HuH-7 (cell line): Measurements from ENCODE around the gene AMOTL2.

Experiments
- DNase-seq: peaks from one replicate; pipeline ENCODE4 v3.0.0; 2011; ENCODE audit warnings: low spot score

AMOTL2 gene

DNA sequence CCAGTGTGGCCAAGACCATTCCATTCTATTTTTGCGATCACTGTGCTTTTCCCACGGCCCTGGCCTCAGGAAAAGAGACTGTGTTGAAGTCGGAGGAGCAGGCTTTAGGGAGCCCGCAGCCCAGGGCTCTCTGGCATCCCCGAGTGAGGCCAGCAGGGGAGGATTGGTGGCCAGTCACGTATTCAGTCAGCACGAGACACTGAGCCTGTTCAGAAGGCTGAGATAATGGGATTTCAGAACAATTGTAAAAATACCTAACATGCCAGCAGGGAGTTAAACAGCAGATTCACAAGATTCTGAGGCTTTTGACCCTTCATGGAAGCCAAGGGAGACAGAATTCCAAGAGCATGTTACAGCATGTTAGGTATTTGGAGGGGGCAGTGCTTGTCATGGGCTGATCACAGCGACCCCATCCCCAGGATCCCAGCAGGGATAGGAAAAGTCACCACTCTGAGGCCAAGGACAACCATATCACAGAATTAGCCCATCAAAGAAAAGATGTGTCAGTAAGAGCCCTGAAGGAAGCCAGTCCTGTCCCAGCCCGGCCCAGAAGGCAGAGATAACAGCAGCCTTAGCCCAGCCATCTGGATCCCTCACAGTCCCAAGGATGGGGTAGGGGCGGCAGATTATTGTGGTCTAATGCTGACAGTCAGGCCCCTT is 40.6 kb downstream of the AMOTL2 start:
- DNase-seq, result peak; percentile 52

DNA sequence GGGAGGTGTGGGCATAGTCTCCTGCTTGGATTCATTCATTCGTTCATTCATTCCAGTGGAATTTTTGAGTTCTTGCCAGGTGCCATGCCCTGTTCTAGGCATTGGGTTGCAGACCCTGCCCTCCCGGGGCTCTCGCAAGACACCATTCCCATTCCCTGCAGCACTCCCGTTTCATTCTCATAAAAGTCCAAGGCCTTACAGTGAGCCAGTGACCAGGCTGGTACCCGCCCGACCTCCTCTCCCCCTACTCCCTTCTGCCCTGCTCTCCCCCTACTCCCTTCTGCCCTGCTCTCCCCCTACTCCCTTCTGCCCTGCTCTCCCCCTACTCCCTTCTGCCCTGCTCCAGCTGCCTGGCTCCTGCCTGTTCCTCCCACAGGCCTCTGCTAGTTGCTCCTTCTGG is 41.9 kb downstream of the AMOTL2 start:
- DNase-seq, result no peak

DNA sequence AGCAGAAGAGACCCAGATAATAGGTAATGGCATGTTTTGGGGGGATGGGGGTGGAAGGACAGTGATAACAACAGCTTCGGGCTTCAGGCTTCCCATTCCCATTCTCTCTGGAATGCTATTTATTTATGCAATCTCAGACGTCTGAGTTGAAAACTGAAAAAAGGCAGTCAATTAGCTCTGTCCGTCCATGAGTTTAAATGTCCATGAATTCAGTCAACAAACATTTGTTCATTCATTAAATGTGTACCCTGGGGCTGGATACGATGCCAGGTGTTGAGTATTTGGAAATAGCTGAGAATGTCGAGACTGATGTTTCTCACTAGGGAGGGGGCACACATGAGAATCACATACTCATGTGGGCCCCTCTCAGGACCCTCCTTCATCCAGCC is 42.4 kb downstream of the AMOTL2 start:
- no peak for DNase-seq

DNA sequence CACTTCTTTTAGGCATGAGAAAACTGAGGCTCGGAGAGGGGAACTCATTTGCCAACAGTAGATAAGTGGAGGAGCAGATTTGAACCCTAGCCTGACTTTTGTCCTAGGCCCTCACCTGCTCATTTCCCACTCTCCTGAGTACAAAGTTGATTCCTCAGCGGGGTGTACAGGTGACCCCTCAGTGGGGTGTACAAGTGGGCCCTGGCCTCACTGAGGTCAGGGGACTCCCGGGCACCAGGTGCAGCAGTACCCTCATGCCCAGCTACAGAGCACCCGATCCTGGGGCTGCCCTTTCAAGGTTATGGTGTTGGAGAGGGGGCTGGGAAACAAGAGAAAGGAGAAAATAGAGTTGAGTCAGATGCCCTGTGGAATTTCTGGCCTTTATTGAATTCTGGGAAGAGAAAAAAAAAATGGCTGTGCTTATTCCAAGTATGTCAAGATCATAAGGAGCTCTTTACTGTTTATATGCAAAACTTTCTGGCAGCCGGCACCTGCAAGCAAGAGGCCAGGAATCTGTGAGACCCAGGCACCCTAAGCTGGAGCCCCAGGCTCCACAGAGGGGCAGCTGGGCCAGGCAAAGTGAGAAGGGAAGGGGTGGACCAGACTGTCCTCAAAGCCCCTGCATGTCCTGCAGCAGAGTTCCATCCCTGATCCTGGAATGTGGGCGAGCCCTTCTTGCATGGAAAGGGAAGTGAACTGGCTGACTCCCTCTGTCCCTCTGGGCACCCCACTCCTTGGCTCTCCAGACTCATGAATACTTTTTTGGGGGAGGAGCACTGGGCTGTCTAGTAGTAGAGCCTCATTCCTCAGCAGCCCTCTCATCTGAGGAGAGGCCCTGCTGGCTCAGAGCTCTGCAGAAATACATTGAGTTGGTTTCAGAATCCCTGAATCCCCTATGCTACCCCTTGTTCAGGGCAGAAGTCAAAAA is 43.1 kb downstream of the AMOTL2 start:
- no peak for DNase-seq

DNA sequence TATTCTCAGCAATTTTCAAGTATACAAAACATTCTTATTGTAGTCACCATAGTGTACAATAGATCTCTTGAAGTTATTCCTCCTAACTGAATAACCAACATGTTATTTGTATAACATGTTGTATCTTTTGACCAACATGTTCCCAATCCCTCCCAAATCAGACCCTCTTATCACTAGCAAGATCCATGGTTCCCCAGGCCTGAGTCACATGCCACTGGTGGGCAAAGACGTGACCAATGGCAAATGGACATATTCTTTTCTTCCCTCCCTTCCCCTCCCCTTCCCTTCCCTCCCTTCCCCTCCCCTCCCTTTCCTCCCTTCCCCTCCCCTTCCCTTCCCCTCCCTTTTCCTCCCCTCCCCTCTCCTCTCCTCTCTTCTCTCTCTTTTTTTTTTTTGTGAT is 45.4 kb downstream of the AMOTL2 start:
- no peak for DNase-seq

DNA sequence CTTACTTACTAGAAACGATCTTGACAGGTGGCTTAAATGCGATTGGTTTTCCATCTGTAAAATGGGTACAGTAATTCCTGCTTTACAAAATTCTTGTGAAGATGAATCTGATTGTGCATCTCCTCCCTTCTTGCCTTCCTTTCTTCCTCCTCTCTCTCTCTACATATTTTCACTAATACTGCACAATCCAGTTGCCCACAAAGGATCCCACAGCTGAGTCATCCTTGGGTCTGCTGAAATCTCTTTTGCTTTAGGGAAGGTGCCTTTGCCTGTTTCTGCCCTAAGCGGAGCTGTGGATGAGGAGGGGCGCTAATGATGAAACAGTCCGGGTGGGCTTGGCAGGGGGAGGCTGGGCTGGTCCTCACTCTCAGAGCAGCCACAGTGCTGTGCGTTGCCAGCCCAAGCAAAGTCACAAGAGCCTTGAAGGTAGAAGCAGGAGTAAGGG is 46.1 kb downstream of the AMOTL2 start:
- no peak for DNase-seq

DNA sequence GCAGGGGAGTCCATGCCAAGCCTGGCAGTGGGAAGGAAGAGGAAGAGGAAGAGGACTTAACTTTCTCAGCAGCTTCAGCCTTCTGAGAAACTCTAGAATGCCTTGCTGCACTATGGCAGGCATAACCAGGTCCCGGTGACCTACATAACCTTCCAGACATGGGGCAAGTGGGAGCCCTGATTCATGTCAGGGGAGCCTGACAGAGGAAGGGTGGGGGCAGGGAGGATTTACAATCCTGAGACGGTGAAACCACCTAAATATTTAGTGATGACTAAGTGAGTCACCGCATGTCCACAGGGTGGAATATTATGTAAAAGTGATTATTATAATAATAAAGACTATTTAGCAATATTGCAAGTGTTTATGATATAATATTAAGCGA is 46.7 kb downstream of the AMOTL2 start:
- no peak for DNase-seq

DNA sequence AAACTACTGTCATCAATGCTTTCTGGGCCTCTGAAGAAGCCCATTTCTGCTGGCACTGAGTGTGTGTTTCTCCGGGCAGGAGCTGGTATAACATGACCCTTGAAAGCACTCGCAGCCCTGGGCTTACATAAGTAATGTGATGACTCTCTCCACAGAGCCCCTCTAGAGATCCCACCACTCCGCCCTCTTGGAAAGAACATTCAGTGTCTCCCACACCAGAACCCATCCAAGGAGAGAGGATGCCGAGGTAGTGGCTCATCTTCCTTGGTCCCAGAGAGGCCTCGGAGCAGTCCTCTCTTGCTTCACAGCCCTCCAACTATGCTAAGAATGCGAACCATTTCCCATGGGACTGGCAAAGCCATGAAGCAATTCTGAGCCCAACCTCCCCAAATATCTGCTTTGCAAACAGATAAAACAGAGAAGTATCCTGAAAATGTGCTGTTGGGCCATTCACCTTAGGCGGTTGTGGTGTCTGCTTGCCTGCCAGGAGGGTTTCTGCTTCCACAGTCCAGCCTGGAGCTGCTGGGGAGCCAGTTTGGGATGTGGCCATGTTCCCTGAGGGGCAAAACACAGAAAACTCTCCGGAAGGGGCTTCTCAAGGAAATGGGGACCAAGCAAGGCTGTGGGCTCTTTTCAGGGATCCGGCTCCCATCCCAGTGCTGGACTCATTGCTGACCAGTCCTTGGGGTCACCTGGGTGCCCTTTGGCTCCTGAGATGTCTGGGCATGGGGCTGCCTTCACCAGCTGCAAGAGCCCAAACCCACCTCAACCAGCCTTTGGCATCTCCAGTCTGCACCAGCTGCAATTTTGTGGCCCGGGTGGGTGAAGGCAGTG is 47.3 kb downstream of the AMOTL2 start:
- DNase-seq, result peak; percentile 67

DNA sequence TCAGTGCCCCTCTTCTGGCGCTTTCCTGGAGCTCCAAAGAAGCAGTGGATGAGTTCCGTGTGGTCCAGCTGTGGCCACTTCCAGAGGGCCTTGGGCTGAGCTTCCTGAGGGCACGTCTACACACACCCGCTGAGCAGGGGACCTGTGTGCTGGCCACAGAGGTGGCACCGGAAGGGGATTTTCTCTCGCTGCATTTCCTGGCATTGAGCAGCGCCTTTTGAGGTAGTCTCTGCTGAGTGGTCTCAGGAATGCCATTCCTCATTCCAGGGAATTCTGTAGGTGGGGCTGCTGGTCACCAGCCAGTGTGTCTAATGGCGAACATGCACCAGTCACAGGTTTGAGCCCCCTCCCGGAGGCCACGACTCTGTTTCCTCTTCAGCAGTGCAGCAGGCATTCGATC is 48.1 kb downstream of the AMOTL2 start:
- DNase-seq, result no peak

DNA sequence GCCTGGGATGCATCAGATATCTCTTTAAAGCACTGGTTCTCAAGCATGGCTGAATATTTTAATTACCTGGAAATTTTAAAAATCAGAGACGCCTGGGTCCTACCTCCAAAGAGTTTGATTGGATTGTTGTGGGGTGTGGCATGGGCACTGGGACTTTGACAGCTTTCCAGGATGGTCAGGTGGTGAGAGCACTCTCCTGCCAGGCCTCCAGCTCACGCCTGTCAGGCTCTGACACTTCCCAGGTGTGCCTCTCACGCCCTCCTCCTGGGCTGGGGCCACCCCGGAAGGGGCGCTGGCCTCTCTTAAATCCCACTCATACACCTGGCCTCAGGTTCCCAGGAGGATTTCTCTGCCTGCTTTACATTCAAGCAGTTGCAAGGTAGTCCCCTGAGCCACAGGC is 48.5 kb downstream of the AMOTL2 start:
- DNase-seq, result no peak

DNA sequence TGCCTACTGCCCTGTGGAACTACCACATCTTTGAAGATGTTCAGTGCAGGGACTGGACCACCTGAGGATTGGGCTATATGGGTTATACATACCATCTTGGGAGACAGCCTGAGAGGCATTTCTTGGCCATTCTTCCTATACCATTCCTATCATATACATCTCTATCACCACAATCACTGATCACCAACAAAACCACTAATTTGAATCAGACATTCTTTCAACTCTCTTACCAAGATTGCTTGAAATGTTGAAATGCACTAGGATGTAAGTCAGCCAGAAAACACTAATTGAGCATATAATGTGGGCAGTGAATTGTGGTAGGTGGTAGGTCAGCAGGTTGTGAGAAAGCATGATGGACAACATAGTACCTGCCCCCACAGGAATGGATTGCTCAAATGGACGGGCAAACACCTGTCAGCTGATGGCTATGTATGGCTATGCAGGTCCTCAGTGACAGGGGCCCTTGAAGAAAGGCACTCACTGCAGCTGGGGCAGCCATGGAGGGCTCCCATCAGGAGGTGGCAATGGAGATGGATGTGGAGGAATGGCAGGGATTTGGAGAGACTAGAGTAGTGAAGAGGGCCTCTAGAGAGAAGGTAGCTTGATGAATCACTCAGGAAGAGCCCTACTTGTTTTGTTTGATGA is 49.1 kb downstream of the AMOTL2 start:
- DNase-seq, result no peak

DNA sequence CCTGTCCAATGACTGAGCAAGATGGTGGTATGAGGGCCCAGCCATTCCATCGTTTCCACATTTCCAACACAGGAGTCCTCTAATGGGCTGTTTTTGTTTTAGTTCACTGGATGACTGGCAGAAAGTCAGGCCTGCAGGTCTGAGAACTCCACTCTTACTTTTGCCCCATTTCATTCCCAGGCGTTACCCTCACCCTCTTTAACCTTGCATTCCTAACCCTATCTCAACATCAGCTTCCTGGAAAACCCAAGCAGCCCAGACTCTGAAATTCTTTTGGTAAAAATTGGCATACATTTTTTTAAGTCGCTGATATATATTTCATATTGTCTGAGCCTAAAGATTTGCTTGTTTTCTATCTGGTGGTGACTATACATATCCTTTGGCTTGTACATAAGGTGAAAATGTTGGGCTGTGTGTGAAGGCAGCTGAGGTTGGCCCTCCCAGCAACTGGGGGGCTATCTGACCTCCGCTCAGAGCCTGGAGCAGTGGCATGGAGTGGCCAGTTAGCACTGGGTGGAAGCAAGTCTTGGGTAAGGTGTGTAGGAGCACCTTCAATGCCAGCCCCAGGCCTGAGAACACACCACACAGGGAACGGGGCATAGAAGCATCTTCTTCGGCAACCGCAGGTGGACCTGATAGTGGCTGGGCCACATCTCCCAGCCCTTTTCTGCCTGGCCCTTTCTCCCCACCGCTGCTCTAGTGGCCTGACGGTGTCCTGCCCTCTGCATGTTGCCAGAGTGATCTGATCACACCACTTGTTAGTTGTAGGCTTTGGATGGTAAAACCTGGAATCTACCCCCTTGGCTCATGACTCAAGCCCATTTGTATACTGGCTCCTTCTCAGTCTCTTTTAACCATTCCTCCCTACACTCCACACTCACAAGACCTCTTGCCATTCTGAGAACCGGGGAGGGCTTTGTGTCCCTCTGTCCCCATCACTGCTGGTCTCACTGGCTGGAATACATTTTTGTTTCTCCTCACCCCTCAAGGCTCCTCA is 50.0 kb downstream of the AMOTL2 start:
- no peak for DNase-seq

DNA sequence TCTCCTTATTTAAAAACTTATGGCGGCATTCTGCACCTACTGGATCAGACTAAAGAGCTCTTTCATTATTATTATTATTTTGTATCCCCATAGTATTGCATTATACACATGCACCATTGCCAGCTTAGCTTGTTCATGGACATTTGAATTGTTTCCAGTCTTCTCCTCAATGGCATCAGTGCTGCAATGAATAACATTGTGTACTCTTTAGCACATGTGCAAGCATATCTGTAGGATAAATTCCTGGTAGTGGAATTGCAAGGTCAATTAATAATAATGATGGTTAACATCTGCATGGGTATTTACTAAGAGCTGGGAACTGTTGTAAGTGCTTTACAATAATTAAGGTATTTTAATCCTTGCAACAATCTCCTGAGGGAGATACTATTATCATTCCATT is 52.0 kb downstream of the AMOTL2 start:
- no peak for DNase-seq

DNA sequence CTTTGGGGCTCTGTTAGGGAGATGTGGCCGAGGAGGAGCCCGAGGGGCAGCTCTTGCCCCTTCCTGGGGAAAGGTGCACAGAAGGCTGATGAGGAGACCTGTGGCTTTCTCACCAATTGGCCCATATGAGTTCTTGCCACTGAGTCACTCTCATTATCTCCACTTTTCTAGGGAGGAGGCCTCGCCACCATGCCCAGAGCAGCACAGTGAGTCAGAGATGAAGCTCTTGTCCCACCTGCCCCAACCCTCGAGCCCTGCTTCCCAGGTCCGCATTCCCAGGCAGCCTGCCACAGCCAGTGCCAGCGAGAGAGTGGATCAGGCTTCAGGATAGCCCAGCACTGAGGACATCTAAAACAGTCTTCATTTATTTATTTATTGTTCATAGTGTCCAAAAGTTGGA is 53.5 kb downstream of the AMOTL2 start:
- DNase-seq, result no peak

DNA sequence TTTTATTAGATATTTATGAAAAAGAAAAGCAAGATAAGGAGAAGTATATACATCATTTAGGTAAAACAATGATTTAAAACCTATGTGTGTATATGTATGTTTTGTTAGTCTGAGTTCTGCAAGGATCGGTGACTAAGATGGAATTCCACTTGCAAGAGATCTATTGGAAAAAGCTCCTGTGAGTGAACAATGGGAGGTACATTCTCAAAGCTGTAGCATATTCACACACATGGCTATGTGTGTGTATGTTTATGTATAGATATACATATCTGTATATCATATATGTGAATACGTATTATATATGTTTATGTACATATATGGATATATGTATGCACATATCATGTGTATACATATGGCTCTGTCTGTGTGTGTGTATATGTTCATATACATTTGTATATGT is 54.3 kb downstream of the AMOTL2 start:
- DNase-seq, result no peak

DNA sequence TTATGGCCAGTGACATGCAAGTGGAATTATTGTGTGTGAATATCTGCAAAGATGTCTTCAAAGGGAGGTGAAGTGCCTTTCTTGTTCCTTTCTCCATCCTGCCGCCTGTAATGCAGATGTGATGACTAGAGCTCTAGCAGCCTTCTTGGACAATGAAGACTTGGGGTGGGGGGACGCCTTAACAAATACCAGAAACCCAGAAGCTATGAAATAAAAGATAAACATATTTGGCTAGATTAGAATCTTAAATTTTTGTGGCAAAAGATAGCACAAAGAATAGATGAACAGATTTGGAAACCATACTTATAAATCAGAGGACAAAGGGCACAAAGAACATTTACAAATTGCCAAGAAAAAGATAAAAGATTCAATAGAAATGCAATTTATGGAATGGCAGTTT is 56.1 kb downstream of the AMOTL2 start:
- no peak for DNase-seq

DNA sequence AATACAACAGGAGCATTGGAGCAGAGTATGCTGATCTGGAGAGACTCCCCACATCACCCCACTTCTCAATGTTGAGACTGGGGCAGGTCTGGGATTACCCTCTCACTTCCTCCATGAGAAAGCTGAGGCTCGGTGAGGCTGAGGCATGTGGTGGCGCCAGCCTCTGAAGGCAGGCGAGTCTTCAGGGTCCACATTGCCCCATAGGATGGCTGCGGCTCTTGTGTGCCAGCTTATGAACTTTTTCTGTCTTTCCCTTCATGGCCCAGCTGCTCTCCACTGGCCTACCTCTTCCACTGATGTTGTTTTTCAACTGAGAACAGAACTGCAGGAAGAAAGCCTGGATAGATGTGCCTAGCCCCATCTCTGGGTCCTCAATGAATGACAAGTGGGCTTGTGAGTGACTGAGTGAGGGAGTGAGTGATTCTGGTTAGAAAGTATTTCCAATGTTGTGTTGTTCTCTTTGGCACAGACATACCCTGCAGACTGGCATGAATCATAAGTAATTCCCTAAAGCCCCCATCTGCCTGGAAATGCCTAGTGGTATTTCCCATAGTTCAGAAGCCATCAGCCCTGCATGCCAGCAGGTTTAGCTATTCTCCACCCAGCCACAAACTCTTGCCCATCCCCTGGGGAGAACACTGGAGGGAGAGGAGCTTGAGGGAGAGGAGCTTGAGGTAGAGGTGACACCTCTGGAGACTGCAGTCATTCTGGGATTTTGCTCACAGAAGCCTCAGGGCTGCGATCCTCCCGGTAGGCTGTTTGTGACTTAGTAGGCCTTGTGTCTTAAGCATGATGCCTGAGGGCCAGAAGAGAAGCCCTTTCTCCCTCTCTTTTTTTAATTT is 56.9 kb downstream of the AMOTL2 start:
- no peak for DNase-seq

DNA sequence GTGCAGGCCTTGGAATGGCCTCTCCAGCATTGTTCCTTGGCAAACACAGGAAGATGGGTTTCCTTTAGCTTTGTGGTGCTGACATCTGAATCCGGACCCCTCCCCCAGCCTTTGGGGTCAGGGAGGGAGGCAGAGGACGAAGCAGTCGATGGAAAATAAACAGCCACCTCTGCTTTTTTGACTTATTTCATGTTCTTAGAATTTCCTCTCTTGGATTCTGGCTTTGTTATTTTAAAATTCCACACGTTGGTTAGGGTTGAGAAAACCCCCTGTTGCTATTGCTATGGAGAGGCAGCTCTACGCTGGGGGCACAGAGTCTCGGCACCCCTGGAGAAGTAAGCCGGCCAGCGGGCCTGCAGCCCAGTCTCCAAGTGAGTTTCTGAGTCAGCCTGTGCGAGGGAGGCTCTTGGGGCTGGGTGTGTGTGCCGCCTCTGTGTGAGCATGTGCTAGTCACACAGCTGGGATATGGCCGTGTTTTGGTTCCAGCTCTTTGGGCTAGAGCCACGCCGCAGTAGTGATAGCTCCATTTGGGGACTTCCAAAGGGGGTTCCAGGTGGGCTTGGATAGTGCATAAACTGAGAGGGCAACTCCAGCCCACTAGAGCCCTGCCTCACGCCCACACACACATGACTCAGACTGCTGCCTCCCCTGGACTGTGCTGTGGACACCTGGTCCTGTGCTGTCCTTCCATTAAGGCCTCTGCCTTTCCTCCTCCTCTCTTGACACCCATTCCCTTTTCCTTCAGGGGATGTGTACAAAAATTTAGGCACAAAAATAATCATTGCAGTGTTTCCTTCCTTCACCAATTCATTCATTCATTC is 58.8 kb downstream of the AMOTL2 start:
- no peak for DNase-seq
